Stomach smooth muscle (tissue), 2 donors: ENCODE results near the gene TNNT2.

Experiments
- H3K27ac ChIP-seq: one replicate; pipeline ENCODE4 v1.7.0; 2013; ENCODE audit warnings: mild to moderate bottlenecking, low read length, inconsistent platforms
- H3K27me3 ChIP-seq, 2 donors: one replicate each; pipeline ENCODE4 v1.7.0; 2013; ENCODE audit warnings: low read length in 2 of 2; ENCODE audit not compliant: insufficient read depth in 2 of 2, control insufficient read depth in 1 of 2
- H3K36me3 ChIP-seq, 2 donors: one replicate each; pipeline ENCODE4 v1.7.0; 2013; ENCODE audit warnings: low read length in 2 of 2; ENCODE audit not compliant: control insufficient read depth in 2 of 2, insufficient read depth in 2 of 2
- H3K4me1 ChIP-seq: one replicate; pipeline ENCODE4 v1.7.0; 2013; ENCODE audit warnings: low read length; ENCODE audit not compliant: control insufficient read depth, insufficient read depth
- H3K4me3 ChIP-seq, 2 donors: one replicate each; pipeline ENCODE4 v1.7.0; 2013; ENCODE audit warnings: low read length in 2 of 2
- H3K9ac ChIP-seq, 2 donors: one replicate each; pipeline ENCODE4 v1.7.0; 2013; ENCODE audit warnings: low read length in 2 of 2, mild to moderate bottlenecking in 1 of 2
- H3K9me3 ChIP-seq, 2 donors: one replicate each; pipeline ENCODE4 v1.7.0; 2013; ENCODE audit warnings: low read length in 2 of 2; ENCODE audit not compliant: control insufficient read depth in 2 of 2
- donor health status: healthy.
- donor health status: Pancreatic carcinoma.

Gene TNNT2

DNA sequence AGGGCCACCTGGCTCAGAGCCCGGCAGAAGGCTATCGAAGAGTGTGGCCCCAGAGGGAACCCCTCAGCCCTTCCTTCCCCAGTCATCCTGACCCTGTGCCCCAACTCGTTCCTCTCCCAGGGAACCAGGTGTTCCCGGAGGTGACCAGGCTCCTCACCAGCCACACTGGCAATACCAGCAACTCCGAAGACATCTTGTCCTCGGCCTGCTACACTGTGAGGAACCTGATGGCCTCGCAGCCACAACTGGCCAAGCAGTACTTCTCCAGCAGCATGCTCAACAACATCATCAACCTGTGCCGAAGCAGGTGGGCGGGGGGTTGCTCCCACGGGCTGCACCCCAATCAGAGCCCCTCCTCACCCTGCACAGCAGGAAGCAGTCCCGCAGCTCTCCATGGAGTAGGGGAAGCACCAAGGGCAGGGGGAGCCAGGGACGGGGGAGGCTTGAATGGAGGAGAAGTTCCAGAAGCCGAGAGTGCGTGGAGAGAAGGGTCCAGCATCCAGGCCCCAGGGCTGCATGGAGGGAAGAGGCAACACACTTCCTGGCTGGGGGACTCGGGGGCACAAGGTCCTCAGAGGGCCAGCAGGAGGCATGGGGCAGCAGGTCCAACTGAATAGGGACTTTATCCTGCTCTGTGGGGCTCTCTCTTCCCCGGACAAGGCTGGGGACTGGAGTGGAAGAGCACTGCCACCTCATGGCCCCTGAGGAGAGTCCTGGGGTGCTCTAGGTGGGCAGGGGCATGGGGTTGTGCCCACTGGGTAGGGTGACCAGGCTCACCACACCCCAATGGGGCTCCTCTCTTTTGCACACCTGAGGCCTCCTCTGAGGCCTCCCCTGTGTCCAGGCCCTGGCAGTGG lies 52.4 kb downstream of the TNNT2 start:
- Histone ChIP-seq H3K9me3 (no peaks in the 10 kb centered on the region), H3K27ac (no peak overlapping the region), H3K27me3 (no peaks in the 10 kb centered on the region), H3K4me3 (no peak overlapping the region), H3K4me1 (peaks cover 3% of the 10 kb centered on the region), H3K36me3 (no peaks in the 10 kb centered on the region), H3K9ac (no peak overlapping the region)

GRCh38 chr1:201324306-201324705 lies 53.2 kb downstream of the TNNT2 start:
- Histone ChIP-seq H3K4me3 (no peak overlapping the region), H3K36me3 (no peaks in the 10 kb centered on the region), H3K27me3 (no peaks in the 10 kb centered on the region), H3K9me3 (no peaks in the 10 kb centered on the region), H3K9ac (no peak overlapping the region), H3K27ac (no peak overlapping the region), H3K4me1 (no peaks in the 10 kb centered on the region)

DNA sequence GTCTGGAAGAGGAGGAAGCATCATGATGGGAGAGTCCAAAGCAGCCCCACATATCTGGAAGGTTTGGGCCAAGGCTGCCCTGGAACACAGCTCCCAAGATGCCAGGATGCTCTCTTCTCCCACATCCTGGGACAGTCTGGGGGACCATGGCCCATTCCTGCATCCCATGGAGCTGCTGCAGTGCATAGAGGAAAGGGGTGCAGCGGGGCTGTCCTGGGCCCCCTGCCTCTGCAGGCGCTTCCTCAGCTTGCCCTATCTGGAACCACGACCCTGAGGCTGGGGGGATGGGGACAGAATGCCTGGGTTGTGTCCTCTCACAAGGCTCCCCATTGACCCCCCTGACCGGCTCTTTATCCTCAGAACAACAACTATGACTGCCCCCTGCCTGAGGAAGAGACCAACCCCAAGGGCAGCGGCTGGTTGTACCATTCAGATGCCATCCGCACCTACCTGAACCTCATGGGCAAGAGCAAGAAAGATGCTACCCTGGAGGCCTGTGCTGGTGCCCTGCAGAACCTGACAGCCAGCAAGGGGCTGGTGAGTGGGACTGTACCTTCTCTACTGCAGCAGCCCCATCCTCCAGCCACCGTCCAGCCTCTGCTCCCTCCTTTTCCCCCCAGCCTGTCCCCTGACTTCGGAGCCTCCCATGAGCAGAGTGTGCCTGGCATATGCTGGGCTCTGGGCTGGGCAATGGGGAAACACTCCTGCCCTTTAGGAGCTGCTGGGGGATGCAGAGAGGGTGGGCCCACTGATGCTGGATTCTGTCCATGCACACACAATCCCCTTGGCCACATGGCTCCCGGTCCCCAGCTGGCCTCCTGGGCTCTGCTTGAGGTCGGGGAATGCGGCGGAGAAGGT lies 54.6 kb downstream of the TNNT2 start:
- no peaks in the 10 kb centered on the region for H3K9me3 ChIP-seq
- H3K4me1 ChIP-seq: no peaks in the 10 kb centered on the region

DNA sequence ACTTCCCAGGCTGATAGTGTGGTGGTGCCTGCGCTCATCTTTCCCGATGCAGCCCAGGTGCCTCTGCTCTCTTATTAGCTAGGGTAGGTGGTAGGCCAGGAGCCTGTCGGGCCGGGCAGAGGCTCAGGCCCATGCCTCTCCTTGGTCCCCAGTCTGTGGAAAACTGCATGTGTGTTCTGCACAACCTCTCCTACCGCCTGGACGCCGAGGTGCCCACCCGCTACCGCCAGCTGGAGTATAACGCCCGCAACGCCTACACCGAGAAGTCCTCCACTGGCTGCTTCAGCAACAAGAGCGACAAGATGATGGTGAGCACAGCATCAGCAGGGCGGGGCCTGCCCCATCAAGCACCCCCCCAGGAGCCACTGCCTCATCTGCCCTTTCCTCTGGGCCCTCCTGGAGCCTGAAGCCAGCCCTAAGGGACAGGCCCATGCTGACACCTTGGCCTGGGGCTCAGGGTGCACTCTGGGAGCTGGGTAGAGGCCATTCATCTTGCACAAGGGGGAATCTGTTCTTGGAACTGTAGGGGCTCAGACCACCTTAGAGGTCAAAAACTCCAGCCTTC lies 55.6 kb downstream of the TNNT2 start:
- H3K27me3 ChIP-seq: no peaks in the 10 kb centered on the region
- H3K4me3 ChIP-seq: no peak overlapping the region
- no peak overlapping the region for H3K27ac ChIP-seq
- H3K9me3 ChIP-seq: no peaks in the 10 kb centered on the region
- no peaks in the 10 kb centered on the region for H3K4me1 ChIP-seq
- H3K36me3 ChIP-seq: no peaks in the 10 kb centered on the region
- H3K9ac ChIP-seq: no peak overlapping the region

More for the DNA sequence above, 54.6 kb downstream of the TNNT2 start:
- Histone ChIP-seq H3K9ac (no peak overlapping the region), H3K27me3 (no peaks in the 10 kb centered on the region), H3K36me3 (no peaks in the 10 kb centered on the region), H3K27ac (no peak overlapping the region), H3K4me3 (no peak overlapping the region)

DNA sequence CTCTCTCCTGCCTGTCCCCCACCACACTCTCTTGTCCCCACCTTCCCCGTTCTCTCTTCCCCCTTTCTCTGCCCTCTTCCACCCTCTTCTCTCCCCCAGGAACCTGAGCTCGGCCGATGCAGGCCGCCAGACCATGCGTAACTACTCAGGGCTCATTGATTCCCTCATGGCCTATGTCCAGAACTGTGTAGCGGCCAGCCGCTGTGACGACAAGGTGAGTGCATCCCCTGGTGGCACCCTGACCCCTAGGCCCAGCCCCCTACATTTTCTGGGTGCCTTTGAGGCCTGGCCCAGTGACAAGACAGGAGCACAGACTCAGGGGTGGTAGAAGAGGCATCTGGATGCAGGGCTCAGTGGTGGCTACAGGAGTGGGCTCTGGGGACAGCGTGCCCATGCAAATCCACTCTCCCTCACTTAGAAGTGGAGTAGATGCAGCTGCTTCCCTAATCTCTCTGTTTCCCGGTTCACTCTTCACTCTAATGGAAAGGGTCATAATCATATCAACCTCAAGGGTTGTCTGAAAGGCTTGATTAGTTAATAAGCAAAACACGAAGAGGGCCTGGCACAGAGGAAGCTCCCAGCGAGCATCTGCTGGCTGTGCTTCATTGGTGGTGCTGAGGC lies 57.2 kb downstream of the TNNT2 start:
- Histone ChIP-seq H3K9me3 (no peaks in the 10 kb centered on the region), H3K27ac (no peak overlapping the region), H3K4me1 (no peaks in the 10 kb centered on the region), H3K9ac (no peak overlapping the region), H3K36me3 (no peaks in the 10 kb centered on the region), H3K27me3 (peaks cover 0 to 1% of the 10 kb centered on the region in 2 donors), H3K4me3 (no peak overlapping the region)

DNA sequence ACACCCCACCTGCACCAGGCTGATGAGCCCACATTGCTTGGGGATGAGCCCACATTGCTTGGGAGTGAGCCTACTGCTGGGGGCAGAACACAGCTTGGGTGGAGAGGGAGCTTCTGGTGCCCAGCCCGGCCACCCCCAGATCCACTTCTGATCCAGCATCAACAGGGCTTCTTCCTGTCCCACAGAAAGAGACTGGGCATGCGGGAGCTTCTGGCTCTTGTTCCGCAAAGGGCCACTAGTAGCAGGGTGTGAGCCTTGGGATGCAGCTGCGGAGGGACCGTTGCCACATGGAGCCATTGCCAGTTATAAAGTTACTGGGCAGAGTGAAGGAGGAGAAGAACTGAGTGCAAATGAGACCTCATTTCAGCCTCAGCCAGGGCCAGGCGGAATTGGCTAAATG lies 57.8 kb downstream of the TNNT2 start:
- Histone ChIP-seq H3K27me3 (peaks cover 0 to 2% of the 10 kb centered on the region in 2 donors), H3K36me3 (no peaks in the 10 kb centered on the region), H3K9me3 (no peaks in the 10 kb centered on the region), H3K27ac (no peak overlapping the region), H3K4me1 (no peaks in the 10 kb centered on the region), H3K4me3 (no peak overlapping the region), H3K9ac (no peak overlapping the region)

GRCh38 chr1:201318504-201319340 lies 58.8 kb downstream of the TNNT2 start:
- no peaks in the 10 kb centered on the region for H3K9me3 ChIP-seq
- no peak overlapping the region for H3K27ac ChIP-seq
- no peak overlapping the region for H3K9ac ChIP-seq
- no peaks in the 10 kb centered on the region for H3K4me1 ChIP-seq
- H3K4me3 ChIP-seq: no peak overlapping the region
- H3K27me3 ChIP-seq: peaks cover 0 to 2% of the 10 kb centered on the region in 2 donors
- H3K36me3 ChIP-seq: no peaks in the 10 kb centered on the region

DNA sequence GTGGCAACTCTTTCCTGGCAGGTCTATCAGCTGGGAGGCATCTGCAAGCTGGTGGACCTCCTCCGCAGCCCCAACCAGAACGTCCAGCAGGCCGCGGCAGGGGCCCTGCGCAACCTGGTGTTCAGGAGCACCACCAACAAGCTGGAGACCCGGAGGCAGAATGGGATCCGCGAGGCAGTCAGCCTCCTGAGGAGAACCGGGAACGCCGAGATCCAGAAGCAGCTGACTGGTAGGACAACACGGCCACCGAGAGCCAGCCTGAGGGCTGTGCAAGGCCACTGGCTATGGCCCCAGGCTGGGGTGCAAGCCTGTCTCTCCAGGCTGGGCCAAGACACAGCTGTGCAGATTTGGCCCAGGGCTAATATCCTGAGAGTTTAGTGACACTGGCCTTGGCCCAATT lies 59.9 kb downstream of the TNNT2 start:
- Histone ChIP-seq H3K4me3 (no peak overlapping the region), H3K4me1 (no peaks in the 10 kb centered on the region), H3K36me3 (no peaks in the 10 kb centered on the region), H3K27ac (no peak overlapping the region), H3K27me3 (peaks cover 0 to 2% of the 10 kb centered on the region in 2 donors), H3K9me3 (no peaks in the 10 kb centered on the region), H3K9ac (no peak overlapping the region)

DNA sequence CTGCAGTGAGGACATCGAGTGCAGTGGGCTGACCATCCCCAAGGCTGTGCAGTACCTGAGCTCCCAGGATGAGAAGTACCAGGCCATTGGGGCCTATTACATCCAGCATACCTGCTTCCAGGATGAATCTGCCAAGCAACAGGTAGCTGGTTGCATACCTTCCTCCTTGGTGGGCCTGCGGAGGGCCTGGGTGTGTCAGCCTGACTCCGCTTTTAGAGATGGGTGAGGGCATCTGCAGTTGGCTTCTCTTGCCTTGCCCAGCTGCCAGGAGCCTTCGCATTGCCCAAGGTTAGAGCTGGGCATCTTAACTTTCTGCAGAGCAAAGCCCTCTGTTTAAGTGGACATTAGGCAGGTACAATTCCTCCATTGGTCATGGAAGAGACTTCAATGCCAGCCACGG lies 60.9 kb downstream of the TNNT2 start:
- peaks cover 2 to 3% of the 10 kb centered on the region in 2 donors for H3K27me3 ChIP-seq
- no peak overlapping the region for H3K4me3 ChIP-seq
- H3K4me1 ChIP-seq: no peaks in the 10 kb centered on the region
- no peaks in the 10 kb centered on the region for H3K9me3 ChIP-seq
- no peaks in the 10 kb centered on the region for H3K36me3 ChIP-seq
- H3K9ac ChIP-seq: no peak overlapping the region
- no peak overlapping the region for H3K27ac ChIP-seq

- Histone ChIP-seq H3K27me3 (peaks cover 8 to 11% of the 10 kb centered on the region in 2 donors), H3K4me1 (no peaks in the 10 kb centered on the region), H3K27ac (no peak overlapping the region), H3K9ac (no peak overlapping the region), H3K36me3 (no peaks in the 10 kb centered on the region), H3K9me3 (no peaks in the 10 kb centered on the region), H3K4me3 (no peak overlapping the region)
Observed at GRCh38 chr1:201313086-201313485, 64.4 kb downstream of the TNNT2 start.
